IPS-NIHi11 (cell line): Measurements from ENCODE around the gene MICB.
A peak's percentile ranks its signal among the peaks of the same experiment; 100 is the strongest.
"Not testable (repeated sequence)": the region's sequence is repeated elsewhere in the genome, so short reads cannot be mapped to it uniquely, and the experiment has no call there.

ENCODE experiments used
- DNase-seq: peaks from one replicate; pipeline ENCODE4 v3.0.0; 2012; ENCODE audit warnings: mixed read lengths, low spot score

Gene MICB

DNA sequence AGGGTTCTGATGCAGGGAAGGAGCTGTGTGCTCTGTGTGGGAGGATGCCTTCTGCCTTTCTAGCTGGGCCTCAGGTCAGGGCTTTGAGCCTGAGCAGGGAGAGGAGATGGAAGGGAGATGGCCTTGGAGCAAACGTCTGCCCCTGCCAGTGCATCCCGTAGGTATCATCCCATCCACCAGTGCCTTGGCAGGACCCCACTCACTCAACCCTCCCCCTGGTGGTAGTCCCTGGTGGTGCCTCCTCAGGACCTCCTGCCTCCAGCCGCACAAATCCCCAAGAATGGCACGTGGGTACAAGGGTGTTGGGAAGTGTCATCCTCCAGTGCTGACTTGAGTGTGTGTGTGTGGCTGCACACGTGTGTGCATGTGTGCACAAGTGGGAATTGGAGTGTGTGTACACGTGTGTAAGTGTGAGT, 23.1 kb upstream of the MICB start:
- peak; percentile 67 for DNase-seq

- peak; percentile 21 for DNase-seq
These were observed 21.3 kb upstream of the MICB start for GRCh38 chr6:31476515-31477139.

DNA sequence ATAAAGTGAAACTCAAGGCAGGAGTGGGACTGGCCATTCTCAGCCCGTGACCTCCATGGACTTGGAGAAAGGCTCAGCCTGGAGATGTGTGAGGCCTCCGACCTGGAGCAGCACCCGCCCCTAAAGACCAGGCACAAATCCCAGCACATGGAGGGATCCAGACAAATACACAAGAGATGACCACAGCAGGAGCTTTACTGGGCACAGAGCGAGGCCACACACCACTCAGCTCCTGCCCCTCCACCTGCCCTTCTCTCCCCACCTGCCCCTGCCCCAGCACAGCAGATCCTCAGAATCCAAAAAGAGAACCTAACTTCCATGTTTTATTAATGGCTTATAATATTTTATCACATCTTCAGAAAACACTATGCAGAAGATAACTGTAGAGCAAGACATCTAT, 20.4 kb upstream of the MICB start:
- no peak for DNase-seq

- DNase-seq: no peak
These were observed 19.6 kb upstream of the MICB start for GRCh38 chr6:31478186-31478950.

DNA sequence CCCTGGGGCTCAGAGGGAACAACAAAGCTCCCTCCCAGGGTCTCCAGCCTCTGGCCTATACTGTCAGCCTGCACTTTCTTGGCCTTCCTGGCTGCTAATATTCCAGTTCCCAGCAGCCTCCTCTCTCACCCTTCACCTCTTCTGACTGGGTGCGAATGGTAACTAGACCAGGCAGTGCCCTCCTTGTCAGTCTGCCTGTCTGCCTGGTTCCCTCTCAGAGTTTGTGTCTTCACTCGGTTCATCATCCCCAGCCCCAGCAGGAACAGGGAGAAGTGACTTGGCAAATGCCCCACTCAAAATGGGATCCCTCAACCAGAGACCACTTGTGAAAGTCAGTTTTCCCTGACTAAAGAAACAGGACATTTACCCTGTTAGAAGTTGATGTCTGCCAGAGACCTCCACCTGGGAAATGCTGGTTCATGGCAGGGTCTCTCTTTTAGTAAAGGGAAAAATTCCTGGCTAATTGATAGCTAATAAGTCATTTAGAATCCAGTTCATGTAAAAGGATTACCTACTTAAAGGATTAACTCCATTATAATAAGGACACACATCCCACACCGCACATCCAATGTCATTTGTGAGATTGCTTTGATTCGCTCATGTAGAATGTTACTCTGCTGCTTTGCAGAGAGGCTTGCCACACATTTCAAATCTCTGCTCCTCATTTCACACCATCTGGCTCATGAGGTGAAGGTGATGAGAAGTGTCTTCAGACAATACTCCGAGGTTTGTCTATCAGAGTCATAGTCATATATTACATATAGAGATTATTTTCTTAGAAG, 18.6 kb upstream of the MICB start:
- DNase-seq: no peak

DNA sequence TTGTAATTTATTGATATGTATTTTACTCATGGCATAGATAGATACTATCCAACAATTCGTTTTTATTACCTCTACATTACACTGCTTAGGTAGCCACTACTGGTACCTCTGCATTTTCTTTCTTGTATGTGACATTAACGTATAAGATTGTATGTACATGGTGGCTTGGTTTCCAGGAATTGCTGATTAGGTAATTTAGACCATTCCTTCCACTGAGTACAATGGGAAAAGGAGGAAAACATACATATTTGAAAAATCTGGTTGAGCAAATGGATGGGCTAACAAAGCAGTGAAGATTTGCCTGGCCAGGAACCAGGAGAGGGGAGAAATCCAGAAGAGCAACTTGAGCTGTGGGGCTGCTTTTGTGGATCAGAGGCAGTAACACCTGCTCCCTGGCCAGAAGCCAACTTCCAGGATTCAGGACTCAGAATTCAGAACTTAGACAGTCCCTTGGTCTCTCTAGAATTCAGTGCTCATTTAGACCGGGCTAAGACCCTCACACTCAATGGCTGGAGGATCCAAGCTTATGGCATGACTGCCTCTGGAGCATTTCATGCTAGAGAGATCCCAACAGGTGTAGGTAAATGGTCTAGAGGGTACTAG, 17.9 kb upstream of the MICB start:
- DNase-seq: no peak

DNA sequence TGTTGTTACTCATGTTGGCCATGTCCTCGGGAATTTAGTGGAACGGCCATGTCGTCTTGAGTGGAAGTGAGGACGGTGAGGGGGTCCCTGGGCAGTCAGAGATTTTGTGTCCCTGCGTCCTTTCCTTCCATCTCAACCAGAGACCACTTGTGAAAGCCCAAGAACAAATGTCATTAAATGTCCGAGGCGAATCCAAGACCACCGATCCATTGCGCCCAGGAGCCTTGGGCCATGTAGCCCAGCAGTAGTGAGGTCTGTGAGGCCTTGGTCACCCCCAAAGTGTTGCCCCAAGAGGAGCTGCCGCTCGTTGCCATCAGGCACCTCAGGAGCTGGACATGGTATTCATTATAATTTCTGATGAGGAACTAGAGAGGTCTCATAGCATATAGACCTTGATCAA, 17.4 kb upstream of the MICB start:
- no peak for DNase-seq

- no peak for DNase-seq
These were observed 14.6 kb upstream of the MICB start for GRCh38 chr6:31483392-31483791.

DNA sequence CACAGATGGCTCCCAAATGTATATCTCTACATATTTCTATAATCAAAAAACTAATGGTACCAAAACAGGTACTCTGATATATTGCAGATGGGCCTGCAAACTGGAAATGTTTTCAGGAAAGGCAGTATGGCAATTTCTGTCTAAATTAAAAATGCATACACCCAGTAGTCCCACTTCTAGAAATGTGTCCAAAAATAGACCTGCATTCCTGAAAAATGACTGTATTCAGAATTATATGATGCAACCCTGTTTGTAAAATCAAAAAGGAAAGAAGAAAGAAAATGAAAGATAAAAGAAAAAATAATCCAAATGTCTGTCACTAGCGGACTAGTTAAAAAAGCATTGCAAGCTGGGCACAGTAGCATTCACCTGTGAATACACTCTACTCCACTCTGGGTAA, 12.9 kb upstream of the MICB start:
- no peak for DNase-seq

GRCh38 chr6:31486065-31486837, 11.7 kb upstream of the MICB start:
- not testable (repeated sequence) for DNase-seq

DNA sequence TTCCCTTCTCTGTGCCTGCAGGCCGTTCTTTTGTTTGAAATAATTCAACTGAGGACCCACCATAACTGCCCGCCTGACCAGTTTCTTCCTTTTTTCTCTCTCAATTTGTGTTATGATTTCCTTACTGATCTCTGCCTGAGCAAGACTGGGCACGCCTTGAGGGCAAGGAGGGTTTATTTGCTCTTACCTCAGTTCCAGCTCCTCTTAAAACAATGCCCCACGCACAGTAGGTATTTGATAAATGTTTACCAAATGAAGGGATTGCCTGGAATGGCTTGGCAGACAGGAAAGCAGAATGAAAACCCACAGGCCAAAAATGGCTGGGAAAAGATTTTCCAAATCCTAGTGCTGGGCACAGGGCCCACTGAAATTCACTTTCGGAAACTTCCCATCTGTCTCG, 10.3 kb upstream of the MICB start:
- DNase-seq: not testable (repeated sequence)

- DNase-seq: no peak
These were observed 8.9 kb upstream of the MICB start for GRCh38 chr6:31489086-31489485.

GRCh38 chr6:31490115-31490873, 7.7 kb upstream of the MICB start:
- DNase-seq: no peak

GRCh38 chr6:31493550-31493874, 4.4 kb upstream of the MICB start:
- not testable (repeated sequence) for DNase-seq

DNA sequence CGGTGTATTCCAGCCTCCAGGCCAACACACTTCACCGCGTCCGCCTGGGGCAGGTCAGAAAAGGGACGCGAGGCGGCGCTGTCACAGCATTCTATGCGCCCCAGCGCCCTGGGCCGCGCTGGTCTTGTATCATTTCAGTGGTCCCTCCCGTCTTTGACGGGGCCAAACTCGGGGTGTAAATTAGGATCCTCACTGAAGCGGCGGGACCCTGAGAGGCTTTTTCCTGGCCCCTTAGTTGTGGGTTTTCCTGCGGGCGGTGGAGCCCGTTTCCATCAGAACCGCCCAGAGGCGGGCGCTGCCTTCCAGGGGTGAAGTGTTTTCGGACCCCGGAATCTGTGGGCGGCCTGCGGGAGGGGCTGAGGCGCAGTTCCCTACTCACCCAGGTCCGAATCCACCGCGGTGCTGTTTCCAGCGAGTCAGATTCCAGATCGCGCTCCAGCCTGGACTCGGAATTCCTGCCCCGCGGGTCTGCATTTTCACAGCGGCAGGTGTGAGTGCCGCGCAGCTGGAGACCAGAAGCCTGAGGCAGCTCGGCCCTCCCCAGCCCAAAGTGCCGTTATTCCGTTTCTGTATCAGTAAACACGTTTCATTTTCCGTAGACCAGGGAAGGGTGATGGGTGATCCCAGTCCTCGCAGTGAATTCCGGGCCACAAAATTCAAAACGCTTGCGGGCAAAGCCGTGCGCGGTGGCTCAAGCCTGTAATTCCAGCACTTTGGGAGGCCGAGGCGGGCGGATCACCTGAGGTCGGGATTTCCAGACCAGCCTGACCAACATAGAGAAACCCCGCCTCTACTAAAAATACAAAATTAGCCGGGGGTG, 3.9 kb upstream of the MICB start:
- DNase-seq: peak; percentile 69

GRCh38 chr6:31495580-31495979, 2.4 kb upstream of the MICB start:
- DNase-seq: no peak

GRCh38 chr6:31496826-31497225, 1.1 kb upstream of the MICB start:
- DNase-seq: not testable (repeated sequence)

DNA sequence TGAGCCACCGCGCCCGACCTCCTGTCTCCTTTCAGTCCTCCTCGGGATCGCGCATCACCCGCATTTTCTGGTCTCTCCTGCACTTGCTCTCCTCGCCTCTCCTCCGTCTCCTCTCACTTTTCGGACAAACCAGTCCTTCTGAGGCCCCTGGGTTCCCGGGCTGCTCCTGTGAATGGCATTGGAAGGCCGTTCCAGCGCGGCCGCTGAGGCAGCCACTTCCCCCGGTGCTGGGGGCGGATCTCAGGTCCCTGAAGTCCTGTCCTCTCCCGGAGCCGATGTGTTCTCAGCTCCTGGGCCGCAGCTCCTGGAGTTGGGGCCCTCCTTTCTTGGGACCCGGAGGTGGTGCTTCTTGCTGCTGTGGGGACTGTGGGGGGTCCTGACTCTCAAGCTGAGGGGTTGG, 803 bp downstream of the MICB start:
- DNase-seq: peak; percentile 30

DNA sequence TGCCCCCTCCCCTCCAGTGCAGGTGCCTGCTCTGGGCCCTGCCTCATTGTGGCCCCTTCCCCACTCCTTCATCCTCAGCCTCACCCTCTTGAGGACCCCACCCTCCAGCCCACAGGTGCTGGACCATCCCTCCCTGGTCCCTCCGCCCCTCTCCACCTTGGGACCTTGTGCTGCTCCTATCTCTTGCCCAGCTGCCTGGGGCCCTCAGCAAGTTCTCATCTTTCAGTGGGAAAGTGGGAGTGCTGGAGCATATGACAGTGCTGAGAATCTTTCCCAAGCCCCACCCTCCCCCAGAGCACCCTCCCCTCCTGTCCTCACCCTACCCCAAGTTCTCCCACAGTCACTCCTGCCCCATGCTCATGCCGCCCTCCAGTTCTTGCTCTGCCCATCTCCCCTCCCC, 1.7 kb downstream of the MICB start:
- DNase-seq: not testable (repeated sequence)

DNA sequence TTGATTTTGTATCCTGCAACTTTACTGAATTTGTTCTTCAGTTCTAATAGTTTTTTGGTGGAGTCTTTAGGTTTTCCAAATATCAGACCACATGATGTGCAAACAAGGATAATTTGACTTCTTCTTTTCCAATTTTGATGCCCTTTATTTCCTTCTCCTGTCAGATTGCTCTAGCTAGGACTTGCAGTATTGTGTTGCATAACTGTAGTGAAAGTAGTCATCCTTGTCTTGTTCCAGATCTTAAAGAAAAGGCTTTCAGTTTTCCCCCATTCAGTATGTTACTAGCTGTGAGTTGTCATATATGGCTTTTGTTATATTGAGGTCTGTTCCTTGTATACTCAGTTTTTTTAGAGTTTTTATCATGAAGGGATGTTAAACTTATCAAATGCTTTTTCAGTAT, 4.6 kb downstream of the MICB start:
- no peak for DNase-seq
